Thoracic aorta (tissue), 2 donors: ENCODE data around the gene JADE2. TPM values are rescaled to one million over a fixed set of nuclear protein-coding genes. Genes with fewer than 3 reads are reported as not detected.
A peak's percentile ranks its signal among the peaks of the same experiment; 100 is the strongest.

Source experiments
- ATAC-seq: fragments of 150-250 bp; one replicate; pipeline ENCODE4 v1.8.0; 2017; ENCODE audit warnings: low read depth; ENCODE audit not compliant: insufficient number of reproducible peaks, low FRiP score
- DNase-seq: peaks from one replicate; pipeline ENCODE4 v3.0.0-alpha.2; 2020; ENCODE audit warnings: low spot score
- H3K27ac ChIP-seq, 2 donors: fragments of 200-600 bp; sonication (generic); 1 replicate in 1 of 2; 2 replicates in 1 of 2; pipeline ENCODE4 v1.5.1; 2016; ENCODE audit warnings: mild to moderate bottlenecking in 2 of 2, moderate library complexity in 2 of 2
- H3K27me3 ChIP-seq: fragments of 200-600 bp; sonication (generic); replicated peaks from 2 replicates; pipeline ENCODE4 v1.6.0; 2016; ENCODE audit warnings: mild to moderate bottlenecking; ENCODE audit not compliant: insufficient read depth
- H3K36me3 ChIP-seq: fragments of 200-600 bp; sonication (generic); one replicate; pipeline ENCODE4 v1.5.1; 2016
- H3K4me1 ChIP-seq, 2 donors: fragments of 200-600 bp; sonication (generic); 1 replicate in 1 of 2; 2 replicates in 1 of 2; pipeline versions ENCODE4 v1.5.1 to v1.6.0; 2016; ENCODE audit warnings: low read depth in 2 of 2, mild to moderate bottlenecking in 1 of 2; ENCODE audit not compliant: control insufficient read depth in 1 of 2
- H3K4me3 ChIP-seq: fragments of 200-600 bp; sonication (generic); 2 replicates; pipeline ENCODE4 v1.5.1; 2016; ENCODE audit warnings: mild to moderate bottlenecking
- H3K9me3 ChIP-seq: fragments of 200-600 bp; sonication (generic); 2 replicates; pipeline ENCODE4 v1.5.1; 2016
- CTCF ChIP-seq: fragments of 200-600 bp; sonication (generic); IDR thresholded peaks from one replicate; pipeline ENCODE4 v1.5.1; 2019; ENCODE audit warnings: antibody characterized with exemption
- total RNA-seq, 2 donors: library from RNA; depleted of rRNA; stranded (reverse); fragments of >200 nt; gene quantifications; one replicate each; pipeline versions ENCODE4 v1.1.0 to v1.2.3, GENCODE V29; 2016

The JADE2 gene
- total RNA-seq, 2 donors from 2014 or later: 54.0 to 81.3 TPM

GRCh38 chr5:134543820-134544614 lies 18.5 kb downstream of the JADE2 start:
- TF ChIP-seq CTCF: no peak
- Histone ChIP-seq H3K36me3 (peaks cover 24% of the 10 kb centered on the region), H3K9me3 (no peaks in the 10 kb centered on the region), H3K4me1 (peaks cover 35 to 58% of the 10 kb centered on the region in 2 donors), H3K27ac (peak overlapping the region; percentile 46 to 63), H3K4me3 (no peak overlapping the region), H3K27me3 (no peaks in the 10 kb centered on the region)
- ATAC-seq (no peak), DNase-seq (no peak)

GRCh38 chr5:134545070-134545868 lies 19.8 kb downstream of the JADE2 start:
- H3K27ac ChIP-seq: peak overlapping the region; percentile 46 to 63
- no peak overlapping the region for H3K4me3 ChIP-seq
- H3K27me3 ChIP-seq: no peaks in the 10 kb centered on the region
- H3K4me1 ChIP-seq: peaks cover 43 to 71% of the 10 kb centered on the region in 2 donors
- ATAC-seq: peak; percentile 40
- DNase-seq: peak; percentile 39
- H3K36me3 ChIP-seq: peaks cover 14% of the 10 kb centered on the region
- H3K9me3 ChIP-seq: no peaks in the 10 kb centered on the region
- TF ChIP-seq CTCF: no peak

GRCh38 chr5:134547066-134547465 lies 21.6 kb downstream of the JADE2 start:
- Histone ChIP-seq H3K27me3 (no peaks in the 10 kb centered on the region), H3K4me1 (peaks cover 53 to 87% of the 10 kb centered on the region in 2 donors), H3K36me3 (no peaks in the 10 kb centered on the region), H3K27ac (no peak overlapping the region), H3K9me3 (no peaks in the 10 kb centered on the region), H3K4me3 (no peak overlapping the region)
- ATAC-seq: no peak
- DNase-seq: no peak
- no peak for TF ChIP-seq CTCF

DNA sequence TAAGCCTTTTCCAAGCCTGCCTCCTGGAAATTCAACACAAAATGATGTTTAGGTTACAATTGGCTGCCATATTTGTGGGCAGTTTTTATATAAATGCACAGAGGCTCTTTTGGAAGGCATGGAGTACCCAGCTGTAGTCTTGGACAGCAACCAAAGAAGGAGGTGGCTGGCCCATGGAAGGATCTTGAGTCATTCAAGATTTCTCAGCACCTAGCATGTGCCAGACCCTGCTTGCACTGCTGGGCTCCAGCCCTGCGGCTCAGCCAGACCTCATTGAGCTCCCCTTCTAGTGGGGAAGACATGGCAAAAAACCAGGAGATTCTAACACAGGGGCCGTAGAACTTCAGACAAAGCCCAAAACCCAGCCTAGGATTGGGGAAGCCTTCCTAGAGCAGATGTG lies 22.1 kb downstream of the JADE2 start:
- TF ChIP-seq CTCF: no peak
- Histone ChIP-seq H3K36me3 (no peaks in the 10 kb centered on the region), H3K4me3 (no peak overlapping the region), H3K27me3 (no peaks in the 10 kb centered on the region), H3K27ac (peak overlapping the region; percentile 24 to 44), H3K9me3 (no peaks in the 10 kb centered on the region), H3K4me1 (peaks cover 56 to 92% of the 10 kb centered on the region in 2 donors)
- ATAC-seq (peak; percentile 45), DNase-seq (no peak)

- H3K27ac ChIP-seq: peak overlapping the region; percentile 24 to 44
- H3K9me3 ChIP-seq: no peaks in the 10 kb centered on the region
- ATAC-seq (no peak), DNase-seq (no peak)
- no peaks in the 10 kb centered on the region for H3K36me3 ChIP-seq
- peaks cover 61 to 98% of the 10 kb centered on the region in 2 donors for H3K4me1 ChIP-seq
- no peak for TF ChIP-seq CTCF
- no peak overlapping the region for H3K4me3 ChIP-seq
- H3K27me3 ChIP-seq: no peaks in the 10 kb centered on the region
Observed at GRCh38 chr5:134547999-134548658, 22.7 kb downstream of the JADE2 start.
